SK-N-SH treated with all-trans-retinoic acid at 6 μM for 48 hours (cell line): ENCODE measurements around the gene FCER1G.
A peak's percentile ranks its signal among the peaks of the same experiment; 100 is the strongest.

Source experiments
- ATAC-seq: fragments of 200-7000 bp; cut with Tn5 transposase; 3 replicates; pipeline ENCODE4 v1.9.1; 2020; ENCODE audit warnings: mild to moderate bottlenecking, moderate library complexity
- ARNTL ChIP-seq: fragments of 450-650 bp; formaldehyde crosslinking; IDR thresholded peaks from 2 replicates; pipeline ENCODE4 v1.5.0; 2020; ENCODE audit warnings: low read depth, mild to moderate bottlenecking, moderate library complexity, borderline replicate concordance
- BACH2 ChIP-seq: fragments of 250-450 bp; sonication (Bioruptor Pico); IDR thresholded peaks from 2 replicates; pipeline ENCODE4 v1.9.0; 2021; ENCODE audit warnings: mild to moderate bottlenecking, borderline replicate concordance
- ESRRG ChIP-seq: fragments of 250-450 bp; sonication (Bioruptor Pico); IDR thresholded peaks from 2 replicates; pipeline ENCODE4 v1.6.1; 2021; ENCODE audit warnings: mild to moderate bottlenecking
- GLIS3 ChIP-seq: fragments of 250-450 bp; sonication (Bioruptor Pico); IDR thresholded peaks from 2 replicates; pipeline ENCODE4 v1.5.0; 2020; ENCODE audit warnings: mild to moderate bottlenecking, moderate library complexity
- ISL1 ChIP-seq: fragments of 250-450 bp; sonication (Bioruptor Pico); IDR thresholded peaks from 2 replicates; pipeline ENCODE4 v2.1.2; 2022; ENCODE audit warnings: mild to moderate bottlenecking, moderate library complexity
- OSR1 ChIP-seq: fragments of 250-450 bp; sonication (Bioruptor Pico); IDR thresholded peaks from 2 replicates; pipeline ENCODE4 v1.8.0; 2022; ENCODE audit warnings: moderate library complexity, mild to moderate bottlenecking, inconsistent platforms
- PPARA ChIP-seq: fragments of 250-450 bp; sonication (Bioruptor Pico); IDR thresholded peaks from 2 replicates; pipeline ENCODE4 v1.5.0; 2020; ENCODE audit warnings: mild to moderate bottlenecking, borderline replicate concordance
- TCF4 ChIP-seq: fragments of 250-450 bp; sonication (Bioruptor Pico); IDR thresholded peaks from 2 replicates; pipeline ENCODE4 v1.8.0; 2021; ENCODE audit warnings: mild to moderate bottlenecking, moderate library complexity, borderline replicate concordance
- TOX ChIP-seq: fragments of 250-450 bp; sonication (Bioruptor Pico); IDR thresholded peaks from 2 replicates; pipeline ENCODE4 v1.8.0; 2021; ENCODE audit warnings: mild to moderate bottlenecking, moderate library complexity, borderline replicate concordance
- ZC3H10 ChIP-seq: fragments of 250-450 bp; sonication (Bioruptor Pico); IDR thresholded peaks from 2 replicates; pipeline ENCODE4 v1.5.1; 2021; ENCODE audit warnings: mild to moderate bottlenecking, moderate library complexity
- ZFP30 ChIP-seq: fragments of 450-650 bp; formaldehyde crosslinking; IDR thresholded peaks from 2 replicates; pipeline ENCODE4 v1.5.0; 2022; ENCODE audit warnings: mild to moderate bottlenecking, moderate library complexity
- ZNF565 ChIP-seq: fragments of 450-650 bp; formaldehyde crosslinking; conservative IDR thresholded peaks from 2 replicates; pipeline ENCODE4 v1.5.0; 2020; ENCODE audit warnings: low read depth, mild to moderate bottlenecking, moderate library complexity
- ZNF70 ChIP-seq: fragments of 450-650 bp; formaldehyde crosslinking; IDR thresholded peaks from 2 replicates; pipeline ENCODE4 v1.5.0; 2020; ENCODE audit warnings: mild to moderate bottlenecking, moderate library complexity
- ZNF8 ChIP-seq: fragments of 450-650 bp; formaldehyde crosslinking; IDR thresholded peaks from 2 replicates; pipeline ENCODE4 v1.5.0; 2020; ENCODE audit warnings: mild to moderate bottlenecking, moderate library complexity
- TF ChIP-seq, protein P1 (sequence below): fragments of 250-450 bp; sonication (Bioruptor Pico); IDR thresholded peaks from 2 replicates; pipeline ENCODE4 v1.5.1; 2020; ENCODE audit warnings: low read depth, mild to moderate bottlenecking, moderate library complexity
- TF ChIP-seq, protein P2 (sequence below): fragments of 250-450 bp; sonication (Bioruptor Pico); IDR thresholded peaks from 2 replicates; pipeline ENCODE4 v1.5.0; 2020; ENCODE audit warnings: mild to moderate bottlenecking, moderate library complexity
- TF ChIP-seq, protein P3 (sequence below): fragments of 250-450 bp; sonication (Bioruptor Pico); IDR thresholded peaks from 2 replicates; pipeline ENCODE4 v1.5.1; 2021; ENCODE audit warnings: mild to moderate bottlenecking, moderate library complexity
- TF ChIP-seq, protein P4 (sequence below): fragments of 250-450 bp; sonication (Bioruptor Pico); IDR thresholded peaks from 2 replicates; pipeline ENCODE4 v1.8.0; 2020; ENCODE audit warnings: mild to moderate bottlenecking, moderate library complexity, borderline replicate concordance
- TF ChIP-seq, protein P5 (sequence below): fragments of 250-450 bp; sonication (Bioruptor Pico); IDR thresholded peaks from 2 replicates; pipeline ENCODE4 v1.8.0; 2021; ENCODE audit warnings: low read depth, mild to moderate bottlenecking, moderate library complexity, borderline replicate concordance

FCER1G gene

DNA sequence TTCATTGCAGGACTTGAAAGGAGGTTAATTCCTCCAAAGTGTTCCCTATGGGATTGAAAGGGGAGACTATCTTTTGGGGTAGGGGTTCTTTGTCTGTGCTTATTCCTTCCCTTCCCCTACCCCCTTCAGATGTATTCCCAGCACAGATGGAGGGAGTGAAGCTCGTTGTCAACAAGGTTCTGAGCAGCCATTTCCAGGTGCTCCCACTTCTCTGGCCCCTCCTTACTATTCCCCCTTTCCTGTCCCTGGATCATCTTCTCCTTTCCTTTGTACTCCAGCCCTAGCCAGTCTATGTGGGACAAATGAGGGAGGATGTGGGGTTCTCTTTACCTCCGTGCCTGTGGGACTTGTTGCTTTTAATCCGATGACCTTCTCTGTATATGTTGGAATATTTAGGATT lies 11.7 kb downstream of the FCER1G start:
- ATAC-seq, result no peak
- TF ChIP-seq, protein P1, sequence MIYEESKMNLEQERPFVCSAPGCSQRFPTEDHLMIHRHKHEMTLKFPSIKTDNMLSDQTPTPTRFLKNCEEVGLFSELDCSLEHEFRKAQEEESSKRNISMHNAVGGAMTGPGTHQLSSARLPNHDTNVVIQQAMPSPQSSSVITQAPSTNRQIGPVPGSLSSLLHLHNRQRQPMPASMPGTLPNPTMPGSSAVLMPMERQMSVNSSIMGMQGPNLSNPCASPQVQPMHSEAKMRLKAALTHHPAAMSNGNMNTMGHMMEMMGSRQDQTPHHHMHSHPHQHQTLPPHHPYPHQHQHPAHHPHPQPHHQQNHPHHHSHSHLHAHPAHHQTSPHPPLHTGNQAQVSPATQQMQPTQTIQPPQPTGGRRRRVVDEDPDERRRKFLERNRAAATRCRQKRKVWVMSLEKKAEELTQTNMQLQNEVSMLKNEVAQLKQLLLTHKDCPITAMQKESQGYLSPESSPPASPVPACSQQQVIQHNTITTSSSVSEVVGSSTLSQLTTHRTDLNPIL (CRISPR knock-in tag), result no peak
- TF ChIP-seq ZFP30 (CRISPR knock-in tag) (no peak), TCF4 (no peak), ESRRG (no peak), ZNF8 (CRISPR knock-in tag) (no peak), PPARA (no peak), ZC3H10 (CRISPR knock-in tag) (no peak)

DNA sequence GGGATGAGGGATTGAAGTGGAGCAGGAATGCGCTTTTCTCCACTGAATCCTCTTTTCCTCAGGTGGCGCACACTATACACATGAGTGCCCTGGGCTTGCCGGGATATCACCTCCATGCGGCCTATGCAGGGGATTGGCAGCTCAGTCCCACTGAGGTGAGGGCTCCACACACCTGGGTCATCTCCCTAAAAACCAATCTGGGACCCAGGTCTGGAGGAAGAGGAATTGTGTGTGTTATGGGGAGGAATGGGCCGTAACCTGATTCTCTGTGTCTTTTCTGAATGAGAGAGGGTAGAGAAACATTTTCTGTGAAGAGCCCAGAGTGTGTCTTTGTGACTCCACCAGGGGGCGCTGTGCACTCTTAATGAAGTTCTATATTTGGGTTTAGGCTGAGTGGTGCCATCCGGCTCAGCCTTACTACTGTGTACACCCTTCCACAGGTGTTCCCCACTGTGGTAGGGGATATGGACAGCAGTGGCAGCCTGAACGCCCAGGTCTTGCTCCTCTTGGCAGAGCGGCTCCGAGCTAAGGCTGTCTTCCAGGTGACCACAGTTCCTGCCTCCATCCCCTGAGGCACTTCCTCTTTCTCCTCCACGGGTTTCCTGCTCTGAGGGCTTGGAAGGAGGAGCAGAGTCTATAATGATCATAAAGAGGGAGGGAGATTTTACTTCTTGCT lies 12.2 kb downstream of the FCER1G start:
- peak; percentile 64 for ATAC-seq
- TF ChIP-seq ISL1 (no peak), GLIS3 (no peak), ZC3H10 (CRISPR knock-in tag) (no peak), PPARA (no peak), BACH2 (CRISPR knock-in tag) (no peak), ZNF70 (CRISPR knock-in tag) (no peak), ZNF565 (CRISPR knock-in tag) (no peak), ARNTL (CRISPR knock-in tag) (no peak), ZNF8 (CRISPR knock-in tag) (no peak), OSR1 (CRISPR knock-in tag) (no peak), ESRRG (no peak)
- TF ChIP-seq, protein P1 (CRISPR knock-in tag), result no peak
- TF ChIP-seq, protein P2, sequence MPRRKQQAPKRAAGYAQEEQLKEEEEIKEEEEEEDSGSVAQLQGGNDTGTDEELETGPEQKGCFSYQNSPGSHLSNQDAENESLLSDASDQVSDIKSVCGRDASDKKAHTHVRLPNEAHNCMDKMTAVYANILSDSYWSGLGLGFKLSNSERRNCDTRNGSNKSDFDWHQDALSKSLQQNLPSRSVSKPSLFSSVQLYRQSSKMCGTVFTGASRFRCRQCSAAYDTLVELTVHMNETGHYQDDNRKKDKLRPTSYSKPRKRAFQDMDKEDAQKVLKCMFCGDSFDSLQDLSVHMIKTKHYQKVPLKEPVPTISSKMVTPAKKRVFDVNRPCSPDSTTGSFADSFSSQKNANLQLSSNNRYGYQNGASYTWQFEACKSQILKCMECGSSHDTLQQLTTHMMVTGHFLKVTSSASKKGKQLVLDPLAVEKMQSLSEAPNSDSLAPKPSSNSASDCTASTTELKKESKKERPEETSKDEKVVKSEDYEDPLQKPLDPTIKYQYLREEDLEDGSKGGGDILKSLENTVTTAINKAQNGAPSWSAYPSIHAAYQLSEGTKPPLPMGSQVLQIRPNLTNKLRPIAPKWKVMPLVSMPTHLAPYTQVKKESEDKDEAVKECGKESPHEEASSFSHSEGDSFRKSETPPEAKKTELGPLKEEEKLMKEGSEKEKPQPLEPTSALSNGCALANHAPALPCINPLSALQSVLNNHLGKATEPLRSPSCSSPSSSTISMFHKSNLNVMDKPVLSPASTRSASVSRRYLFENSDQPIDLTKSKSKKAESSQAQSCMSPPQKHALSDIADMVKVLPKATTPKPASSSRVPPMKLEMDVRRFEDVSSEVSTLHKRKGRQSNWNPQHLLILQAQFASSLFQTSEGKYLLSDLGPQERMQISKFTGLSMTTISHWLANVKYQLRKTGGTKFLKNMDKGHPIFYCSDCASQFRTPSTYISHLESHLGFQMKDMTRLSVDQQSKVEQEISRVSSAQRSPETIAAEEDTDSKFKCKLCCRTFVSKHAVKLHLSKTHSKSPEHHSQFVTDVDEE (CRISPR knock-in tag), result no peak

DNA sequence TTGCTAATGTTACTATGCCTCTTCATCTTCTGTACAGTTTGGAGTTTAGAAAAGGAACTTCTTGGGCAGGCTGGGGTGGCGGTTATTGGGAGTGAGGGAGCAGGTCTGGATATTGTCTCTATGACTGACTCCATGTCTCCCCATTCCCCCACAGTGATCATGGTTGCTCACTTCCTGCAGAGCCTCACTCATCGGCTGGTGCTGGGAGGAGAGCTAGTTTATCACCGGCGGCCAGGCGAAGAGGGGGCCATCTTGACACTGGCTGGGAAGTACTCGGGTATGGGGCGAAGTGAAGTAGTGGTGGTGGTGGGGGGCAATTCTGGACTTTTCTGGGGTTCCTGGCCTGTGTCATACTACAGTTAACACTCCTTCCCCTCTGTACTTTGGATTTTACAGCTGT lies 12.9 kb downstream of the FCER1G start:
- TF ChIP-seq TOX, result no peak
- no peak for TF ChIP-seq ARNTL (CRISPR knock-in tag)
- no peak for TF ChIP-seq OSR1 (CRISPR knock-in tag)
- TF ChIP-seq ZNF8 (CRISPR knock-in tag), result no peak
- no peak for TF ChIP-seq ZFP30 (CRISPR knock-in tag)
- TF ChIP-seq, protein P3, sequence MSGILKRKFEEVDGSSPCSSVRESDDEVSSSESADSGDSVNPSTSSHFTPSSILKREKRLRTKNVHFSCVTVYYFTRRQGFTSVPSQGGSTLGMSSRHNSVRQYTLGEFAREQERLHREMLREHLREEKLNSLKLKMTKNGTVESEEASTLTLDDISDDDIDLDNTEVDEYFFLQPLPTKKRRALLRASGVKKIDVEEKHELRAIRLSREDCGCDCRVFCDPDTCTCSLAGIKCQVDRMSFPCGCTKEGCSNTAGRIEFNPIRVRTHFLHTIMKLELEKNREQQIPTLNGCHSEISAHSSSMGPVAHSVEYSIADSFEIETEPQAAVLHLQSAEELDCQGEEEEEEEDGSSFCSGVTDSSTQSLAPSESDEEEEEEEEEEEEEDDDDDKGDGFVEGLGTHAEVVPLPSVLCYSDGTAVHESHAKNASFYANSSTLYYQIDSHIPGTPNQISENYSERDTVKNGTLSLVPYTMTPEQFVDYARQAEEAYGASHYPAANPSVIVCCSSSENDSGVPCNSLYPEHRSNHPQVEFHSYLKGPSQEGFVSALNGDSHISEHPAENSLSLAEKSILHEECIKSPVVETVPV, result no peak
- TF ChIP-seq ZNF70 (CRISPR knock-in tag), result no peak
- TF ChIP-seq, protein P4, sequence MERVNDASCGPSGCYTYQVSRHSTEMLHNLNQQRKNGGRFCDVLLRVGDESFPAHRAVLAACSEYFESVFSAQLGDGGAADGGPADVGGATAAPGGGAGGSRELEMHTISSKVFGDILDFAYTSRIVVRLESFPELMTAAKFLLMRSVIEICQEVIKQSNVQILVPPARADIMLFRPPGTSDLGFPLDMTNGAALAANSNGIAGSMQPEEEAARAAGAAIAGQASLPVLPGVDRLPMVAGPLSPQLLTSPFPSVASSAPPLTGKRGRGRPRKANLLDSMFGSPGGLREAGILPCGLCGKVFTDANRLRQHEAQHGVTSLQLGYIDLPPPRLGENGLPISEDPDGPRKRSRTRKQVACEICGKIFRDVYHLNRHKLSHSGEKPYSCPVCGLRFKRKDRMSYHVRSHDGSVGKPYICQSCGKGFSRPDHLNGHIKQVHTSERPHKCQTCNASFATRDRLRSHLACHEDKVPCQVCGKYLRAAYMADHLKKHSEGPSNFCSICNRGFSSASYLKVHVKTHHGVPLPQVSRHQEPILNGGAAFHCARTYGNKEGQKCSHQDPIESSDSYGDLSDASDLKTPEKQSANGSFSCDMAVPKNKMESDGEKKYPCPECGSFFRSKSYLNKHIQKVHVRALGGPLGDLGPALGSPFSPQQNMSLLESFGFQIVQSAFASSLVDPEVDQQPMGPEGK (CRISPR knock-in tag), result no peak
- TF ChIP-seq, protein P5, sequence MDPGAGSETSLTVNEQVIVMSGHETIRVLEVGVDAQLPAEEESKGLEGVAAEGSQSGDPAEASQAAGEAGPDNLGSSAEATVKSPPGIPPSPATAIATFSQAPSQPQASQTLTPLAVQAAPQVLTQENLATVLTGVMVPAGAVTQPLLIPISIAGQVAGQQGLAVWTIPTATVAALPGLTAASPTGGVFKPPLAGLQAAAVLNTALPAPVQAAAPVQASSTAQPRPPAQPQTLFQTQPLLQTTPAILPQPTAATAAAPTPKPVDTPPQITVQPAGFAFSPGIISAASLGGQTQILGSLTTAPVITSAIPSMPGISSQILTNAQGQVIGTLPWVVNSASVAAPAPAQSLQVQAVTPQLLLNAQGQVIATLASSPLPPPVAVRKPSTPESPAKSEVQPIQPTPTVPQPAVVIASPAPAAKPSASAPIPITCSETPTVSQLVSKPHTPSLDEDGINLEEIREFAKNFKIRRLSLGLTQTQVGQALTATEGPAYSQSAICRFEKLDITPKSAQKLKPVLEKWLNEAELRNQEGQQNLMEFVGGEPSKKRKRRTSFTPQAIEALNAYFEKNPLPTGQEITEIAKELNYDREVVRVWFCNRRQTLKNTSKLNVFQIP (CRISPR knock-in tag), result no peak
- TF ChIP-seq ISL1, result no peak
- no peak for TF ChIP-seq BACH2 (CRISPR knock-in tag)
- no peak for TF ChIP-seq ESRRG
- TF ChIP-seq TCF4, result no peak
- no peak for ATAC-seq
